ENCODE results near the gene GGNBP2. TPM values are rescaled to one million over a fixed set of nuclear protein-coding genes. Genes with fewer than 3 reads are reported as not detected.

The GGNBP2 gene
- total and polyA plus RNA-seq, 7 donors, result 29.2 to 54.4 (median 40.0) TPM

DNA sequence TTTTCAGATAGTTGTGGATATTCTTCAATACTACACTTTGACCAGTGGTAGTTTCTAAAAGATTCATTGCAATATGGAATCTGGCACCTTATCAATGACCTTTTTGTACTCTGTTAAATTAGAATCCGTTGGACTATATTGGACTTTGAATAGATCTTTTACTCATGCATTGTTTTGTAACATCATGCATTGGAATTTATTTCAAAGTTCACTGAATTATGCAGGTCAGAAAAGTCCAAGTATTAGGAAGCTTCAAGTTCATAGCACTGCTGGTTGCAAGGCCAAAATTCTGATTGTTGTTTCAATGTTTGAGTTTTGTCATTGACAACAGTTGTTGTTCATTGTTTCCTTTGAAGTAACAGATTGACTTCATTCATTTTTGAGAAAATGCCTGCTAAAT is 39.1 kb downstream of the GGNBP2 start:
- H3K4me3 ChIP-seq, result no peak overlapping the region
- 32 to 55% (median 53%) methylated on average over 1 of the region's 1 CpG for WGBS, 3 donors
- no peaks in the 10 kb centered on the region for H3K9me3 ChIP-seq
- intact Hi-C loops (cut with DNase I), result no loop called here
- DNase-seq, result no peak
- ATAC-seq, result no peak
- TF ChIP-seq, protein P1, sequence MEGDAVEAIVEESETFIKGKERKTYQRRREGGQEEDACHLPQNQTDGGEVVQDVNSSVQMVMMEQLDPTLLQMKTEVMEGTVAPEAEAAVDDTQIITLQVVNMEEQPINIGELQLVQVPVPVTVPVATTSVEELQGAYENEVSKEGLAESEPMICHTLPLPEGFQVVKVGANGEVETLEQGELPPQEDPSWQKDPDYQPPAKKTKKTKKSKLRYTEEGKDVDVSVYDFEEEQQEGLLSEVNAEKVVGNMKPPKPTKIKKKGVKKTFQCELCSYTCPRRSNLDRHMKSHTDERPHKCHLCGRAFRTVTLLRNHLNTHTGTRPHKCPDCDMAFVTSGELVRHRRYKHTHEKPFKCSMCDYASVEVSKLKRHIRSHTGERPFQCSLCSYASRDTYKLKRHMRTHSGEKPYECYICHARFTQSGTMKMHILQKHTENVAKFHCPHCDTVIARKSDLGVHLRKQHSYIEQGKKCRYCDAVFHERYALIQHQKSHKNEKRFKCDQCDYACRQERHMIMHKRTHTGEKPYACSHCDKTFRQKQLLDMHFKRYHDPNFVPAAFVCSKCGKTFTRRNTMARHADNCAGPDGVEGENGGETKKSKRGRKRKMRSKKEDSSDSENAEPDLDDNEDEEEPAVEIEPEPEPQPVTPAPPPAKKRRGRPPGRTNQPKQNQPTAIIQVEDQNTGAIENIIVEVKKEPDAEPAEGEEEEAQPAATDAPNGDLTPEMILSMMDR (IDR thresholded peaks at IDR 0.05), result no peak
- no peaks in the 10 kb centered on the region for H3K4me1 ChIP-seq
- H3K27me3 ChIP-seq (ENCODE audit: insufficient read depth in 3 of 3, low read length in 2 of 3), result no peaks in the 10 kb centered on the region
- peaks cover 11 to 99% of the 10 kb centered on the region in 2 donors for H3K36me3 ChIP-seq (ENCODE audit: insufficient read depth in 1 of 2, low read depth in 1 of 2)
- H3K27ac ChIP-seq, result no peak overlapping the region

DNA sequence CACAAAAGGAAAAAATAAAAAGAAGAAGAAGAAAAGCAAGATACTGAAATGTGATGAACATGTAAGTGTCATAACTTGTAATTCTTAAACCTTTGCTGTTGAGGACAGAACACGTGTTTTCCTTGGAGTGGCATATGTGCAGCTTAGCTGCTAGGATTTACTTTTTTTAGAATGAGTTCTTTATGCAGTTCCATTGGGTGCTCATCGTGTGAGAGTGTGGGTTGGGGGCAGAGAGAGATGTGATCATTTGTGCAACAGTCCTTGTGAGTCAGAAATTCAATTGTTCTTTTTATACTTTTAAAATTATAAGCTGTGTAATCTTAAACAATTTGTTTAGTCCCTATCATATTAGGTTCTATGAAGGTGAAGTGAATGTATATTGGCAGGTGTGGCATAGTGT is 41.4 kb downstream of the GGNBP2 start:
- H3K36me3 ChIP-seq (ENCODE audit: insufficient read depth in 1 of 2, low read depth in 1 of 2), result peaks cover 10 to 97% of the 10 kb centered on the region in 2 donors
- no peak for DNase-seq
- ATAC-seq, result no peak
- no peaks in the 10 kb centered on the region for H3K4me1 ChIP-seq
- no peak overlapping the region for H3K4me3 ChIP-seq
- no peak overlapping the region for H3K27ac ChIP-seq
- no peaks in the 10 kb centered on the region for H3K27me3 ChIP-seq (ENCODE audit: insufficient read depth in 3 of 3, low read length in 2 of 3)
- TF ChIP-seq, protein P1 (IDR thresholded peaks at IDR 0.05), result no peak
- WGBS, 3 donors, result 88 to 94% (median 93%) methylated on average over 2 of the region's 2 CpGs
- no peaks in the 10 kb centered on the region for H3K9me3 ChIP-seq
- intact Hi-C loops (cut with DNase I), result no loop called here

DNA sequence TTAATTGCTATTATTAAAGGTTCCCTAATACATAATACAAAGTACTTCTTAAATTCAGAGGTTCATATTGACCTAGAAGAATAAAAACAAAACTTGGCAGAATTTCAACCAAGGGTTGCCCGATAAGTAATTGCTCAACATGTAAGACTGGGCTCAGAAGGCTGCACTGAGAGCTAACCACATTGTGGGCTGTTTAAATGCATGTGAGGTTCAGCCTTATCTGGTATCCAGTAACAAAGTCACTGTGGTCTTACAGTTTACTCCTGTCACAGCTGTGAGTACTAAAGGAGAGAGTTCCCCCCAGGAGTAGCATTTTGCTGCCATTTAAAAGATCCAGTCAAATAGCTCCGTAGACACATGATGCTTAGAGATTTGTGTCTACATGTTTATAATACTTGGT is 45.4 kb downstream of the GGNBP2 start:
- intact Hi-C loops (cut with DNase I), result loop anchor here (5.0 kb wide), 3 partner anchors 33 to 103 kb away; partner anchors contain the start of gene ZNHIT3 (in 1 of the 2)
- H3K4me3 ChIP-seq, result no peak overlapping the region
- H3K36me3 ChIP-seq (ENCODE audit: insufficient read depth in 1 of 2, low read depth in 1 of 2), result peaks cover 10 to 60% of the 10 kb centered on the region in 2 donors
- DNase-seq (no peak), ATAC-seq (no peak)
- no peaks in the 10 kb centered on the region for H3K27me3 ChIP-seq (ENCODE audit: insufficient read depth in 3 of 3, low read length in 2 of 3)
- peaks cover 16% of the 10 kb centered on the region for H3K4me1 ChIP-seq
- WGBS, 3 donors, result 65 to 80% (median 69%) methylated on average over 2 of the region's 2 CpGs
- H3K27ac ChIP-seq, result no peak overlapping the region
- TF ChIP-seq, protein P1 (IDR thresholded peaks at IDR 0.05), result no peak
- H3K9me3 ChIP-seq, result no peaks in the 10 kb centered on the region

DNA sequence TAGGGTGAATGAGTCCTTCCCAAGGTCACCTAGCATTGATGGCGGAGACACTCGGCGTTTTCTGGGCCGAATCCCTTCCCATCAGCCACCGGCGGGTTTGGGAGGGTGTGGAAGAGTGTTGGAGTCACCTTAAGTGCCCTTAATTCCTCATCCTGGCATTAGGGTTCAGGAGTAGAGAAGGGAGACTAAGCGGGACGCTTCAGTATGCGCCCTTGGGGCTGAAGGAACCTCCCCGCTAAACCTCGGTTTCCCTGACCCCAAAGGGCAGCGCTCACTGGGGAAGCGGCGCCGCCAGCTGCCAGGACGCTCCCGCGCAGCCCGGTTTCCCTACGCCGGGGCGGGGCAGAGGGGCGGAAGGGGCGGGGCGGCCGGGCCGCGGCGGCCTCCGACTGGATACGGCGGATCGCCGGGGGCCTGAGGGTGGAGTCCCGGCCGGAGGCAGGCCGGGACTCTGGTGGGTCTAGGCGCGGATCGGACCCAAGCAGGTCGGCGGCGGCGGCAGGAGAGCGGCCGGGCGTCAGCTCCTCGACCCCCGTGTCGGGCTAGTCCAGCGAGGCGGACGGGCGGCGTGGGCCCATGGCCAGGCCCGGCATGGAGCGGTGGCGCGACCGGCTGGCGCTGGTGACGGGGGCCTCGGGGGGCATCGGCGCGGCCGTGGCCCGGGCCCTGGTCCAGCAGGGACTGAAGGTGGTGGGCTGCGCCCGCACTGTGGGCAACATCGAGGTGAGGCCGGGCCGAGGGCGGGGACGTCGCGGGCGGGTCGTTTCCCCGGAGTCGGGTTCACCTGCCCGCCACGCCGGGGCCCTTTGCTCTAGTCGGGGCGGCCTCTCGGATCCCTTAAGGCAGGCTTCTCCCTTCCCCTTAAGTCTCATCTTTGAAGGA is 47.0 kb downstream of the GGNBP2 start, which contains the start of gene DHRS11:
TSS of gene DHRS11 (plus strand) at position 446 of the 882 bp plus-strand sequence. CDS start at position 577, 131 bp downstream.
- intact Hi-C loops (cut with DNase I), result loop anchor here (5.0 kb wide), 3 partner anchors 34 to 104 kb away; partner anchors contain the start of gene ZNHIT3 (in 1 of the 2)
- H3K9me3 ChIP-seq, result no peaks in the 10 kb centered on the region
- H3K27me3 ChIP-seq (ENCODE audit: insufficient read depth in 3 of 3, low read length in 2 of 3), result no peaks in the 10 kb centered on the region
- ATAC-seq (peak; percentile 93 to 96 (median 94)), DNase-seq (peak; percentile 86 to 91)
- TF ChIP-seq, protein P1 (IDR thresholded peaks at IDR 0.05), result no peak
- peak within 1 kb of the TSS; percentile 98 for H3K4me3 ChIP-seq
- peaks cover 16% of the 10 kb centered on the region for H3K4me1 ChIP-seq
- H3K27ac ChIP-seq, result peak within 1 kb of the TSS; percentile 81
- peaks cover 10 to 45% of the 10 kb centered on the region in 2 donors for H3K36me3 ChIP-seq (ENCODE audit: insufficient read depth in 1 of 2, low read depth in 1 of 2)
- WGBS, 3 donors, result 0 to 1% (median 1%) methylated on average over 34 to 87 of the region's 87 CpGs
